Suppressor macrophage treated with lipopolysaccharide for 1 hour (primary cell): ENCODE data around the gene SELENOT.

Experiments
- DNase-seq, 3 donors: peaks; one replicate each; pipeline ENCODE4 v3.0.0-alpha.2; 2020 to 2022

The SELENOT gene

GRCh38 chr3:150673966-150674365 is 70.8 kb downstream of the SELENOT start:
- no peak for DNase-seq

DNA sequence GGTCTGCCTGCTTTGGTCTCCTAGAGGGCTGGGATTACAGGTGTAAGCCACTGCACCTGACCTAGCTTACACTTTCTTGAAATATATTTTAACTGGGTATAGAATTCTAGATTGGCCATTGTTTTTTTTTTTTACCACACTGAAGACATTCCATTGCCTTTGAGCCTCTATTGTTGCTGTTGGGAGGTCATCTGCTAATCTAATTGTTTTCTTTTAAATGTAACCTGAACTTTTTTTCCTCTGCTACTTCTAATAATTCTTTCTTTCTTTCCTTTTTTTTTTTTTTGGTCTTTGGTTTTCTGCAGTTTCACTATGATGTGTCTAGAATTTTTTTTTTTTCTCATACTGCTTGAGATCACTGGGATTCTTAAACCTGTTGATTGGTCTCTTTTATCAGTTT is 72.5 kb downstream of the SELENOT start:
- no peak for DNase-seq
